DOHH2 (cell line): ENCODE data around the gene FBXW4.

ENCODE experiments used
- CTCF ChIP-seq: fragments of 200-600 bp; sonication (generic); IDR thresholded peaks from one replicate; pipeline ENCODE4 v1.5.1; 2014; ENCODE audit warnings: antibody characterized with exemption, mild to moderate bottlenecking, low read depth, low read length; ENCODE audit not compliant: poor library complexity, severe bottlenecking
- EZH2phosphoT487 ChIP-seq: fragments of 200-600 bp; sonication (generic); IDR thresholded peaks from 2 replicates; pipeline ENCODE4 v1.6.1; 2017; ENCODE audit warnings: borderline replicate concordance, mild to moderate bottlenecking, antibody characterized with exemption, low read length, moderate library complexity, mixed read lengths

GRCh38 chr10:101694674-101695403 lies at the start of gene FBXW4:
- no peak for TF ChIP-seq CTCF
- TF ChIP-seq EZH2phosphoT487, result no peak
